Ishikawa (cell line): ENCODE results near the gene PPP1CA.

ENCODE experiments used
- CEBPB ChIP-seq: IDR thresholded peaks from 2 replicates; pipeline ENCODE4 v1.6.1; 2012
- CREB1 ChIP-seq: IDR thresholded peaks from 2 replicates; pipeline ENCODE4 v1.6.1; 2012; ENCODE audit warnings: low read depth
- EGR1 ChIP-seq: IDR thresholded peaks from 2 replicates; pipeline ENCODE4 v1.6.1; 2012
- EP300 ChIP-seq: IDR thresholded peaks from 2 replicates; pipeline ENCODE4 v1.6.1; 2012; ENCODE audit warnings: borderline replicate concordance
- FOXM1 ChIP-seq: IDR thresholded peaks from 2 replicates; pipeline ENCODE4 v1.6.1; 2012; ENCODE audit warnings: low read depth, borderline replicate concordance
- NFIC ChIP-seq: IDR thresholded peaks from 2 replicates; pipeline ENCODE4 v1.6.1; 2012
- RAD21 ChIP-seq: IDR thresholded peaks from 2 replicates; pipeline ENCODE4 v1.6.1; 2012; ENCODE audit warnings: low read depth
- TAF1 ChIP-seq: IDR thresholded peaks from 2 replicates; pipeline ENCODE4 v1.6.1; 2012; ENCODE audit warnings: low read depth, mild to moderate bottlenecking
- TCF12 ChIP-seq: IDR thresholded peaks from 2 replicates; pipeline ENCODE4 v1.6.1; 2012; ENCODE audit warnings: low read depth
- TEAD4 ChIP-seq: IDR thresholded peaks from 2 replicates; pipeline ENCODE4 v1.6.1; 2012
- YY1 ChIP-seq: IDR thresholded peaks from 2 replicates; pipeline ENCODE4 v1.6.1; 2012; ENCODE audit warnings: low read depth
- ZBTB7A ChIP-seq: IDR thresholded peaks from 2 replicates; pipeline ENCODE4 v1.6.1; 2012; ENCODE audit warnings: low read depth
- TF ChIP-seq, protein P1 (sequence below): IDR thresholded peaks from 2 replicates; pipeline ENCODE4 v1.6.1; 2012; ENCODE audit warnings: low read depth, mild to moderate bottlenecking
- TF ChIP-seq, protein P2 (sequence below): IDR thresholded peaks from 2 replicates; pipeline ENCODE4 v1.6.1; 2012
- TF ChIP-seq, protein P3 (sequence below): IDR thresholded peaks from 2 replicates; pipeline ENCODE4 v1.6.1; 2012

Gene PPP1CA

DNA sequence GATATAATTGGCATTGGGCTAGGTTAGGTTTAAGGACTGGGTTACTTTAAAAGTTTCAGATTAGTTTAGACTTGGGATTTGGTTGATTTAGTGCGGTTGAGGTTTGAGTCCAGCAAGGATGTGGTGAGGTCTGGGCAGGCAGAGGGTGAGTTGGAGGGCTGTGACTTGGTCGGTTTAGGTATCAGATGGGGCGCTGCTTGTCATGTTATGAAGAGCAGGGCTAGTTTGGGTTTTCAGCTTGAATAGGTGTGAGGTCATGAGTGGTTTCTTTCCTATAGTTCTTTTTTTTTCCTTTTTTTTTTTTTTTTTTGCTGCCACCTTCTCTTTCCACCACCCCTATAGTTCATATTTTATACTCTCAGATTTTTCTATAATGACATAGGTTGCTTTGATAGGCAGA is 33.0 kb downstream of the PPP1CA start:
- TF ChIP-seq, protein P1, sequence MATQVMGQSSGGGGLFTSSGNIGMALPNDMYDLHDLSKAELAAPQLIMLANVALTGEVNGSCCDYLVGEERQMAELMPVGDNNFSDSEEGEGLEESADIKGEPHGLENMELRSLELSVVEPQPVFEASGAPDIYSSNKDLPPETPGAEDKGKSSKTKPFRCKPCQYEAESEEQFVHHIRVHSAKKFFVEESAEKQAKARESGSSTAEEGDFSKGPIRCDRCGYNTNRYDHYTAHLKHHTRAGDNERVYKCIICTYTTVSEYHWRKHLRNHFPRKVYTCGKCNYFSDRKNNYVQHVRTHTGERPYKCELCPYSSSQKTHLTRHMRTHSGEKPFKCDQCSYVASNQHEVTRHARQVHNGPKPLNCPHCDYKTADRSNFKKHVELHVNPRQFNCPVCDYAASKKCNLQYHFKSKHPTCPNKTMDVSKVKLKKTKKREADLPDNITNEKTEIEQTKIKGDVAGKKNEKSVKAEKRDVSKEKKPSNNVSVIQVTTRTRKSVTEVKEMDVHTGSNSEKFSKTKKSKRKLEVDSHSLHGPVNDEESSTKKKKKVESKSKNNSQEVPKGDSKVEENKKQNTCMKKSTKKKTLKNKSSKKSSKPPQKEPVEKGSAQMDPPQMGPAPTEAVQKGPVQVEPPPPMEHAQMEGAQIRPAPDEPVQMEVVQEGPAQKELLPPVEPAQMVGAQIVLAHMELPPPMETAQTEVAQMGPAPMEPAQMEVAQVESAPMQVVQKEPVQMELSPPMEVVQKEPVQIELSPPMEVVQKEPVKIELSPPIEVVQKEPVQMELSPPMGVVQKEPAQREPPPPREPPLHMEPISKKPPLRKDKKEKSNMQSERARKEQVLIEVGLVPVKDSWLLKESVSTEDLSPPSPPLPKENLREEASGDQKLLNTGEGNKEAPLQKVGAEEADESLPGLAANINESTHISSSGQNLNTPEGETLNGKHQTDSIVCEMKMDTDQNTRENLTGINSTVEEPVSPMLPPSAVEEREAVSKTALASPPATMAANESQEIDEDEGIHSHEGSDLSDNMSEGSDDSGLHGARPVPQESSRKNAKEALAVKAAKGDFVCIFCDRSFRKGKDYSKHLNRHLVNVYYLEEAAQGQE, result no peak
- TF ChIP-seq EGR1 (no peak), TEAD4 (no peak), NFIC (no peak), FOXM1 (no peak), TAF1 (no peak), ZBTB7A (no peak), TCF12 (no peak)
- TF ChIP-seq, protein P2, sequence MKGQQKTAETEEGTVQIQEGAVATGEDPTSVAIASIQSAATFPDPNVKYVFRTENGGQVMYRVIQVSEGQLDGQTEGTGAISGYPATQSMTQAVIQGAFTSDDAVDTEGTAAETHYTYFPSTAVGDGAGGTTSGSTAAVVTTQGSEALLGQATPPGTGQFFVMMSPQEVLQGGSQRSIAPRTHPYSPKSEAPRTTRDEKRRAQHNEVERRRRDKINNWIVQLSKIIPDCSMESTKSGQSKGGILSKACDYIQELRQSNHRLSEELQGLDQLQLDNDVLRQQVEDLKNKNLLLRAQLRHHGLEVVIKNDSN, result no peak

DNA sequence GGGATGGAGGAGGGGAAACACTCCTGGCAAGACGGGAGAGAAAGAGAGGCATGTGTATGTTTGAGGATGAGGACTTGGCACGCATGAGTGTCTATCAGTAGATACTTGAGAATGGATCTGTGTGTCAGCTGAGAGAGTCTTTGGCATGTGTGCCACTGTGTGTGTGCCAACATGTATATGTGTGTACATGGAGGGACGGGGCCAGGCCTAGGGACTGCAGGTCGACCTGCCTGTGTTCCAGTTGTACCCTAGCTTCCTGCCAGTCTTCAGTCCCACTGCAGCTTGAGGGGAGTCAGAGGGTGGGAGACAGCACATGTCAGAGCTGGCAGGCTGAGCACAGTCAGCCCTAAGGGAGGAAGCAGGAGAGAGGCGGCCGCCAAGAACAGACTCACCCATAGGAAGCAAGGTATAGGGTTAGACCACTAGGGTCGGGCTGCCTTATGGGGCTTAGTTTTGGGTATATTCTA is 33.9 kb downstream of the PPP1CA start:
- TF ChIP-seq EP300 (no peak), YY1 (no peak)

DNA sequence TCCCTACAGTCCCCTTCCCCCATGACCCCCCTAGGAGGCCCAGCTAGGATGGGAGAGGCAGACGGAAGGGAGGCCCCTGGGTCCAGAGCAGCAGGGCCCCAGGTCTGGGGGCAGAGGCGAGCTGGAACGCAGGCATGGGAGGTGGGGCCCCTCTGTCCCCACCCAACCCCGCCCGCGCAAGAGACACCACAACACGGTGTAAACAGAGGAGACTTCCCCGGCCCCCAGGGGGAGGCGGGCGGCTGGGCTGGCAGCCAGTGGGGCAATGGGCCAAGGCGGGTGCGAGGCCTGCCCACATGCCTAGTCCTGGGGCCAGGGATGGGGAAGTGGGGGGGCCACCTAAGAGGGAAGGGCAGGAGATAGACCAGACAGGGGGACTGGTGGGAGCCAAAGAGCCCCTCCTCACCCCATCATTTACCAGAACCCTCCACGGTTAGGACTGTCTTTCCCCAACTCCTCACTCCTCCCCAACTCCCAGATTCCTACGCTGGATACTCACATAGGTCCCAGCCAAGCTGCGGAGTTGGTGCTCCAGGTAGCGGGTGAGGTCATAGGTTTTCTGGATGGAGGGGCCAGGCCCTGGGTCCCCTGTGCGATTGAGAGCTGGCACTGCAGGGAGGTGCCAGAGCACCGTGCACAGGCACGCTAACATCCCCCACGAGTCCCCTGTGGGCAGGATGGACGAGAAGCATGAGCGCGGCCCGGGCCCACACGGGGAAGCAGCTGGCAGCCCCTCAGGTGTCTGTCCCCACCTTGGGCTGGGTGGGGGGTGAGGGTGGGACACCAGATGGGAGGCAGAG is 34.5 kb downstream of the PPP1CA start:
- TF ChIP-seq NFIC, result peak; percentile 83
- no peak for TF ChIP-seq TEAD4
- TF ChIP-seq, protein P3, sequence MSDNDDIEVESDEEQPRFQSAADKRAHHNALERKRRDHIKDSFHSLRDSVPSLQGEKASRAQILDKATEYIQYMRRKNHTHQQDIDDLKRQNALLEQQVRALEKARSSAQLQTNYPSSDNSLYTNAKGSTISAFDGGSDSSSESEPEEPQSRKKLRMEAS, result peak; percentile 60
- TF ChIP-seq EP300, result peak; percentile 24; the same call in 1 of the 2 replicates

DNA sequence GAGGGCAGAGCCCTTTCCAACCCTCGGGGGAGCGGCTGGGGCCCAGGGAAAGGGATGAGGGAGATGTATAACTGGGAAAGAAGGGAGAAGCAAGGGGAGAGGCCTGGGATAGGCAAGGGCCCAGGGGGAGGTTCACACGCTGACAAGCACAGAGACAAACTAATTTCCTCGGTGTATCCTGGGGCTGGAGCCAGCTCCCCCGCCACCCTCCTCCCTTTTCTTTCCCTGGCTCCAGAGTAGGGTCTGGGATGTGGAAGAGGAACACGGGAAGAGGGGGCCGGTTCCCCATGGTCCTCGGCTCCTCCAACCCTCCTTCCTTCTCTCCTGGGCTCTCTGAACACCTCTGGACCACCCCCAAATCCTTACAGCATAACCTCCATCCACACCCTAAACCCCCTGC is 35.1 kb downstream of the PPP1CA start:
- TF ChIP-seq TAF1 (no peak), CREB1 (no peak), NFIC (no peak)

DNA sequence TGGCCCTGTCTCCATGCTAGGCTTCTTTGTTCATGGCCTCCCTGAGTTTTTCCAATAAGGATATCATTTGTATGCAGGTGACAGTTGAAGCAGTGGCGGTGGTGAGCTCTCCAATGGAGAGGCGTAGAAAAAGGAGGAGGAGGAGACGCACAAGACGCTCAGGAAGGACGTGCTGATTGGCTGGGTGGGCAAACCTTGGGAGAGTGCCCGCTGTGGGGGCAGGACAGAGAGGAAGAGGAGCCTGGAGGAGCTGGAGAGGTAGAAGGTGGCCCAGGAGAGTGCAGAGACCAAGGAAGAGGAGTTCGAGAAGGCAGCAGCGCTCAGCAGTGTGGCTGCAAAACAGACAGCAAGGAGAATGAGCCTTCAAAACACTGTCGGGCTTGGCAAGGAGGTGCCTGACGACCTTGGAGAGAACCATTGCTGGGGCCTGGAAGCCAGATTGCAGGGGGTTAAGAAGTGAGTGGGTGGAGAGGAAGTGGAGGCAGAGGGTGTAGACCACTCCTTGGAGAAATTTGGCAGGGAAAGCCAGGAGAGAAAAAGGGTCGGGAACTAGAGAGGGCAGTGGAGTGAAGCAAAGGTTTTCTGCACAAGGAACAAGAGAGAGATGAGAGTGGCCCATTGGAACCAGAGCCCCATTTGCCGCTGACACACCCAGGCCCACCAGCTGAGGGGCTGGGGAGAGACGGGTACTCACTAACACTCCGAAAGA is 35.8 kb downstream of the PPP1CA start:
- TF ChIP-seq NFIC (no peak), TEAD4 (no peak), RAD21 (no peak), EP300 (no peak), YY1 (no peak), CREB1 (no peak), ZBTB7A (no peak), TCF12 (no peak), EGR1 (no peak), TAF1 (no peak), FOXM1 (no peak), CEBPB (no peak)
- TF ChIP-seq, protein P2, result no peak
- TF ChIP-seq, protein P3, result no peak
- TF ChIP-seq, protein P1, result no peak
